DMS 273 treated with DMSO at 0.1 percent for 48 hours (cell line): ENCODE data around the gene MC1R.

ENCODE experiments used
- DNase-seq: peaks from one replicate; lab custom pipeline; 2025; lab: John Stamatoyannopoulos, UW

The MC1R gene

DNA sequence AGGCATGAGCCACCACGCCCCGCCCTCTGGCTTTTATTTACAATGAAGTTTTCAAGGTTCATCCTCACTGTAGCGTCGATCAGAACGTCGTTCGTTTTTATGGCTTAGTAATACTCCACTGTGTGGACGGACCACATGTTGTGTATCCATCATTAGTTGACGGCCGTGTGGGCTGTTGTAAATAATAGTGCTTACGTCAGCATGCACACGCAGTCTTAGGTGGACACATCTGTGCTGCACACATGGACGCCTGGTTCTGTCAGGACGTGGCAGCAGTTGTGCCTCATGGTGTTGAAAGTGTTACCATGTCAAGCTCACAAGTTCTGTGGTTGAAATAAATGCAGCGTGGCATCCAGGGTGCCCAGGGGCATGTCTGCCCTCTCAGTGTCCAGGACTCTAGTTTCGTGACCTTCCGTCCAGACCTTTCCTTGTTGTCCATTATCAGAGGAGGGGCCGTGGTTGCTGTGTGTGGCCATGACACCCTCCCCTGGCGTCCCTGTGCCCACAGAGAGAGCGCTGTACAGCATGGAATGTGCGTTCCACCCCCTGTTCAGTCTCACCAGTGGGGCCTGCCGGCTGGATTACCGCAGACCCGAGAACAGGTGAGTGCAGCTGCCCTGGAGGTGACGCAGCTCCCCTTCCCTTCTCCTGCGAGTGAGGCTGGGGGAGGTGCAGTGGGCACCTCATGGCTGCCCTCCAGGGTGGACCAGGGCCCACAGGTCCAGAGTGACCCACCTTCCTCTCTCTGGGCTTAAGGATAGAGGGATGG, 23.0 kb upstream of the MC1R start:
- no peak for DNase-seq

GRCh38 chr16:89897204-89897603, 21.5 kb upstream of the MC1R start:
- no peak for DNase-seq

GRCh38 chr16:89898201-89898967, 20.3 kb upstream of the MC1R start:
- no peak for DNase-seq

DNA sequence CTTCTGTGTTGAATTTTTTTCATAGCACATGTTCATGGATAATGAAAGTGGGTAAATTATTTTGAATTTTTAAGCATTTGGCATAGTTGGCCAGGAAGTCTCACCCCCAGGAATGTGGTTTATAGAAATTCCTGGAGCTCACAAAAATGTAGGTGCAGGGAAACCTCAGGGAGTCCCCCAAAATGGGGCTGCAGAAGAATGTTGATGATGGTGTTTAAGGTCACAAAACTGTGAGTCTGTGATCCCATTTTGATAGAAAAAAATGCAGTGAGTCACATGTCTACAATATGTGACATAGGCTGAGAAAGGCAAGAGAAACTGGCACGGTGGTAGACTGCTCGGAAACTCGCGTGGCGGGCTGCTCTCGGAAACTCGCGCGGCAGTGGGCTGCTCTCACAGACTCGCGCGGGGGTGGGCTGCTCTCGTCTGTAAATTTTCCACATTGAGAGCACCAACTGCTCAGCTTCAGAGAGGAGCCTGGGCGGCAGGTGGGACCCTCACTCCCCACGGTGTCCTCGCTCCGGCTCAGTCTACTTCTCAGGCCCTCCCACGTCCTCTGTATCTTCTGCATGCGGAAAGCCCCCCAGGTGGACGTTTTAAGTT, 18.7 kb upstream of the MC1R start:
- no peak for DNase-seq

DNA sequence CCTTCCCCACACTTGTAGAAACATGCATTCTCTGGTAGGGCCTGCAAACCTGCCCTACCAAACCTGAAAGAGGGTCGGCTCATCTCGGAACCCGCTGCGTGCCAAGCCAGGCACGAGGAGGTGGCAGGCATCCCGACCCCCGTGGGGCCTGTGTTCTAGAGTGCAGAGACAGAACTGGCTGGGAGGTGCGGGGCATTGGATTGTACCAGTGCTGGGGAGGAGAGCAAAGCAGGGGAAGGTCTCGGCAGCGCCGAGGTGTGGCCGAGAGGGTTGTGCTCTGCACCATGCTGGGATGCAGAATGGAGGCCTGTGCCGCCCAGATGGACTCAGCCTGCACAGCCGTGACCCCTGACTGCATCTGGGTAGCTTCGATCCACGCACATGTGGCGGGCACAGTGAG, 17.8 kb upstream of the MC1R start:
- DNase-seq, result no peak

GRCh38 chr16:89902980-89903379, 15.7 kb upstream of the MC1R start:
- DNase-seq, result no peak

DNA sequence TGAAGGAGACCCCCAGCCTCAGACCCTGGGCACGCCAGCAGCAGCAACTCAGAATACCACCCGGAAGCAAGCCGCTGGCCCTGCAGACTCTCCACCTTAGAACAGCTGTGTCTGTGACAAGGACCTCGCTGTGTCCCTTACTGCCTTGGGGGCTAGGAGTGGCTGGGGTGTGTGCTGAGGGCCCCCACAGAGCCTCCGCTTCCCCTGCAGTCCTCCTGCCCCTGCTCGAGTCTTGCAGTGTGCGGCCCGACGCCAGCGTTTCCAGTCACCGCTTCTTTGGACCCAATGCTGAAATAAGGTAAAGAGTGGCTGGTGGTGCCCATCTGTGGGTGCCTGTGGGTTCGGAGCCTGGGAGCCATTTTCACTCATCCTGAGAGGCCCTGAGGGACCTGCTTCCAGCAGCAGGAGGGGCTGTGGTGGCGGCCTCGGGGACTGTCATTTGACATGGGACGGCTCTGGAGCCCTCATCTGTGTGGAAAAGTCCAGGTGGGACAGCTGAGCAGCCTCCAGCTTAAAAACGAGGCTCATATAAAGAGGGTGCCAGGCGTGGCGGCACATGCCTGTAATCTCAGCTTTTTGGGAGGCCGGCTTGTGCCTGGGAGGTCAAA, 14.7 kb upstream of the MC1R start:
- no peak for DNase-seq

DNA sequence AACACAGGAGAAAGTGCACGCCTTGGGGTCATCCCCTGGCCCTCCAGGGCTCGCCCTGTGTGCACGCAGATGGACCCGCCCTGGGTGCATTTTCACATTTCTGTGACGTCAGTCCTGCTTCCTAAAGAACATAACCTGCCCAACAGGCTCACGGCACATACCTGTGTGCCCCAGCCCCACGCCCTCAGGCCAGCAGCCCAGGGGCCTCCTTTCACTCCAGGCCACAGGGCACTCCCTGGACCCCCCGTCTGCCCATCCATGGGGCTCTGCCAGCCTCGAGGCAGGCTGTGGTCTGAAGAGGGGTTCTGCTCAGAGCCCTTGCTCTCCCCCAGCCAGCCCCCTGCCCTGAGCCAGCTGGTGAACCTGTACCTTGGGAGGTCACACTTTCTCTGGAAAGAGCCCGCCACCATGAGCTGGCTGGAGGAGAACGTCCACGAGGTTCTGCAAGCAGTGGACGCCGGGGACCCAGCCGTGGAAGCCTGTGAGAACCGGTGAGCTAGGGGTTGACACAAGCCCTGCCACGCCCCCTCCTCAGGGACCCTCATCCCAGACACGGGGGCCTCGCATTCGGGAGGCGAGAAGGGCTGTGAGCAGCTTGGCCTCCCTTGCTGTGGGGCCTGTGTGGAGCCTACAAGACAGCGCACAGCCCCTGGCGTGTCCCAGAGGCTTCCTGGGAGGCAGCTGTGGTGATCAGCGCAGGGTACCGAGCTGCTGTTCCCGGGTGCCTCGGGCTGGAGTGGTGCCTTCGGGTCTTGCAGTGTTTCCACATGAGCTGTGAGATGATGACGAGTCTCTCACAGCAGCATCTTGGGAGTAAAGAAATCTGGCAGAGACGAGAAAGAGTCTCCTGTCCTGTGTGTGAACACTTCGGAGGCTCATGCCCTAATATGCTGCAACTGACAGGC, 13.8 kb upstream of the MC1R start:
- no peak for DNase-seq

- no peak for DNase-seq
Observed at GRCh38 chr16:89905511-89906139, 13.0 kb upstream of the MC1R start.

- no peak for DNase-seq
Observed at GRCh38 chr16:89906140-89907025, 12.3 kb upstream of the MC1R start.

GRCh38 chr16:89907055-89907814, 11.4 kb upstream of the MC1R start:
- no peak for DNase-seq

DNA sequence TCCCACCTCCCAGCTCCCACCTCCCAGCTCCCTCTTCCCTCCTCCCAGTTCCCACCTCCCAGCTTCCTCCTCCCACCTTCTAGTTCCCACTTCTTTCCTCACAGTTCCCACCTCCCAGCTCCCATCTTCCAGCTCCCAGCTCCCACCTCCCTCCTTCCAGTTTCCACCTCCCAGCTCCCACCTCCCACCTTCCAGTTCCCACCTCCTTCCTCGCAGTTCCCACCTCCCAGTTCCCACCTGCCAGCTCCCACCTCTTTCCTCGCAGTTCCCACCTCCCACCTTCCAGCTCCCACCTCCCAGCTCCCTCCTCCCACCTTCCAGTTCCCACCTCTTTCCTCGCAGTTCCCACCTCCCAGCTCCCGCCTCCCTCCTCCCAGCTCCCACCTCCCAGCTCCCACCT, 10.4 kb upstream of the MC1R start:
- no peak for DNase-seq

DNA sequence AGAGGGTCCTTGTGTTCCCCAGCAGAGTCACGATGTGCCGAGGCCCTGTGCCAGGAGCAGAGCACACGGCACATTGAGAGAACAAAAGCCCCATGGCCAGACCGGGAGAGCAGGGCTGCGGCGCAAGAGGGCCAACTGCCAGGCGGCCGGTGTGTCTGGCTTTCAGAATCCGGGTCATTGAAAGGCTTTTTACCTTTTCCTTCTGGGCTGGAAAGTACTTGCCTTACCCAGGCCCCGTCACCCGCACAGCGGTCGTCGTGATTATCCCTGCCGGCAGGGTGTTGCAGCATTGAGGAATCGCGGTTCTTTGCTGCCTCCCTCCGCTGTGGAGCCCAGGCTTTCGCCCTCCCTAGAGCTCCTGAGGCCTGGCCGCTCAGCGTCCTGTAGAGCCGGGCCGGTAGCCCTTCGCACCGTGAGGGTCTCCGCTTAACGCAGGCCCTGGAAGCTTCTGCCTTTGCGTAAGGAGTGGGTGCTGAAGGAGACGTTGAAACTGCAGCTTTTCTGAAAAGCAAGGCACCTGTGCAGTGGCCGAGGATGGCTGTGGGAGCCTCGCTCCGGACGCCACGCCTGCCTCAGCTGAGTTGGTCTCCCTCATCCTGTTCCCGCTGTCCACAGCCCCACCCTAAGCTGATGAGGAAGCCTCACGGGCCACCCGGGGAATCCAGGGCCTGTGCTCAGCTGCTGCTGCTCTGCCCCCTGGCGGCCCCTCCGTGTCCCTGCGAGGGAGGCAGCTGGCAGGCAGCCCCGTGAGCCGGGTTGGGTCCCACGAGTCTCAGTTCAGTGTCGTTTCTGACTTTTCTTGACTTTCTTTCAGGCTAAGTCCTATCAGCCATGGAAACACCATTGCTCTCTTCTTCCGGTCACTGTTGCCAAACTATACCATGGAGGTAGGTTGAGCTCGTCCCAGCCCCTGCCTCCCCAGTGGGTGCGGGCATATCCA, 8.6 kb upstream of the MC1R start:
- DNase-seq, result no peak

DNA sequence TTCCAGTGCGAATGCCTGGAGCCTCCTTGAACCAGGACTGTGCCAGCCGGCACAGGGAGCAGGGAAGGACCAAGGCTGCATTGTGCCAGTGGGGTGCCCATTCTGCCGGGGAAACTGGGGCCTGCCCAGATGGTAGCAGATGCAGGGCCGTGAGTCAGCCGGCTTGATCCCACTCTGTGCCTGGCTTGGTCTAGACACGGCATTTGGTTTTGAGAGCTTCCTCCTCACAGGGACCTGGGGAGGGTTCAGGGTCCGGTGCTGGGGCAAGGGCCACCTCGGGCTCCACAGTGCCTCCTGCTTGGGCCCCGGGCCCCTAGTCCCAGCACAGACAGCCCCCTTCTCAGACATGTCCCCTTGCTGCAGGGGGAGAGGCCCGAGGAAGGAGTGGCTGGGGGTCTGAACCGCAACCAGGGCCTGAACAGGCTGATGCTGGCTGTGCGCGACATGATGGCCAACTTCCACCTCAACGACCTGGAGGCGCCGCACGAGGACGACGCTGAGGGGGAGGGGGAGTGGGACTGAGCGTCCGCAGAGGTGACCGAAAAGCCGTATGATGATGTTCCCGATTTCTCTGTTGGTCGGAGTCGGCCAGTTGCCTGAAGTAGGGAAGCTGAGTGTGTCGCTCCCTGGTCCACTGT, 7.8 kb upstream of the MC1R start:
- no peak for DNase-seq

DNA sequence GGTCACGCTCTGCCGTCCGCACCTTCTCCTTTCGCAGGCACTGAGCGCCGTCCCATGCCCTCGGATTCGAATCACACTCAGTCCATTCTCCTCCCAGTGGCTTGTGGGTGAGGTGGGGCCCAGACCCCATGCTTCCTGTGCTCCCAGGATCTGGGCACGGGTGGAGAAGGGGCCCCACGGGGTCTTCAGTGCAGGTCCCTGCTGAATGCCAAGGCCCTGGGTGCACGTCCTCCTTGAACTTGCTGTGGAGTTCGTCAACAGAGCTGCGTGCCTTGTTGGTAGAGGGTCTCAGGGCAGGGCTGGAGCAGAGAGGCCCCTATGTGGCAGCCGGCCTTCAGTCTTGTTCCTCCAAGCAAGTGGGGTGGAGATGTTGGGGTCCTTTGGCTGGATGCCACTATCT, 7.3 kb upstream of the MC1R start:
- DNase-seq, result no peak

- DNase-seq, result no peak
Observed at GRCh38 chr16:89912143-89912542, 6.5 kb upstream of the MC1R start.

GRCh38 chr16:89912627-89913026, 6.0 kb upstream of the MC1R start:
- no peak for DNase-seq
